CD4-positive, alpha-beta T cell (primary cell): ENCODE data around the gene KLRG1. TPM values are rescaled to one million over a fixed set of nuclear protein-coding genes. Genes with fewer than 3 reads are reported as not detected.

Source experiments
- ATAC-seq: fragments of 200-7000 bp; cut with Tn5 transposase; one replicate; pipeline ENCODE4 v1.10.0; 2022; ENCODE audit warnings: mild to moderate bottlenecking; ENCODE audit not compliant: poor library complexity
- CTCF ChIA-PET: fragments of 350-600 bp; sonication (Branson Sonifier 250); formaldehyde crosslinking; loops from one replicate; lab custom pipeline; 2021; ENCODE audit warnings: antibody characterized with exemption, inconsistent platforms; lab: Charles Lee
- POLR2A ChIA-PET: fragments of 350-600 bp; sonication (Branson Sonifier 250); formaldehyde crosslinking; loops from one replicate; lab custom pipeline; 2021; ENCODE audit warnings: antibody characterized with exemption, inconsistent platforms; lab: Charles Lee
- DNase-seq, 14 experiments: peaks; one replicate each; pipeline ENCODE4 v3.0.0-alpha.2; 2013 to 2020; ENCODE audit warnings: mixed read lengths in 2 of 14
- H3K27ac ChIP-seq, 2 donors: one replicate each; pipeline versions ENCODE4 v1.5.1 to v1.7.0; 2013; ENCODE audit warnings: low read length in 2 of 2, low read depth in 1 of 2, mild to moderate bottlenecking in 1 of 2
- H3K27me3 ChIP-seq, 2 experiments: 1 replicate in 1 of 2; 2 replicates in 1 of 2; pipeline versions ENCODE4 v1.6.1 to v1.7.0; 2013; ENCODE audit warnings: low read length in 2 of 2, control low read depth in 1 of 2, mild to moderate bottlenecking in 1 of 2, moderate library complexity in 1 of 2; ENCODE audit not compliant: insufficient read depth in 2 of 2, control insufficient read depth in 1 of 2
- H3K36me3 ChIP-seq: one replicate; pipeline ENCODE4 v1.6.1; 2013; ENCODE audit warnings: low read length, control low read depth; ENCODE audit not compliant: insufficient read depth
- H3K4me1 ChIP-seq: one replicate; pipeline ENCODE4 v1.6.1; 2013; ENCODE audit warnings: low read length, control low read depth; ENCODE audit not compliant: insufficient read depth
- H3K4me3 ChIP-seq: one replicate; pipeline ENCODE4 v1.5.1; 2013; ENCODE audit warnings: mild to moderate bottlenecking, low read length, moderate library complexity
- H3K9me3 ChIP-seq, 2 experiments: 1 replicate in 1 of 2; 2 replicates in 1 of 2; pipeline versions ENCODE4 v1.6.1 to v1.7.0; 2013; ENCODE audit warnings: low read length in 2 of 2, mild to moderate bottlenecking in 2 of 2, control low read depth in 1 of 2, moderate library complexity in 1 of 2; ENCODE audit not compliant: control insufficient read depth in 1 of 2, insufficient read depth in 1 of 2
- H3K27ac Mint-ChIP-seq: one replicate; pipeline ENCODE4 v1.8.0; 2020; ENCODE audit warnings: mixed read lengths
- H3K27me3 Mint-ChIP-seq: one replicate; pipeline ENCODE4 v1.8.0; 2021; ENCODE audit warnings: mixed read lengths
- H3K36me3 Mint-ChIP-seq: one replicate; pipeline ENCODE4 v1.8.0; 2021; ENCODE audit warnings: low read depth, mixed read lengths
- H3K4me1 Mint-ChIP-seq: one replicate; pipeline ENCODE4 v1.8.0; 2021; ENCODE audit warnings: low read depth, mixed read lengths
- H3K4me3 Mint-ChIP-seq: one replicate; pipeline ENCODE4 v1.8.0; 2020; ENCODE audit warnings: mild to moderate bottlenecking, mixed read lengths
- H3K9me3 Mint-ChIP-seq: one replicate; pipeline ENCODE4 v1.8.0; 2020; ENCODE audit warnings: mixed read lengths
- intact Hi-C, 2 experiments: fragments of 100-400 bp; cut with DNase I in 1 of 2; cut with micrococcal nuclease in 1 of 2; formaldehyde crosslinking; loops; one replicate each; pipeline versions ENCODE4 v1.15.1 to v1.9.0; 2023 to 2025; cut with DNase I, micrococcal nuclease
- total RNA-seq, 174 experiments: library from RNA in 2 of 174; stranded (reverse) in 2 of 174; gene quantifications; one replicate each; pipeline ENCODE4 v1.2.3 and lab custom pipeline; 2021 to 2026
- TF ChIP-seq, protein P1 (sequence below): fragments of 200-600 bp; IDR thresholded peaks from one replicate; pipeline ENCODE4 v1.8.0; 2022; ENCODE audit warnings: antibody characterized with exemption, mild to moderate bottlenecking

Gene KLRG1
- total RNA-seq, 2 experiments from 2014 or later = 8.4 to 10.5 TPM

DNA sequence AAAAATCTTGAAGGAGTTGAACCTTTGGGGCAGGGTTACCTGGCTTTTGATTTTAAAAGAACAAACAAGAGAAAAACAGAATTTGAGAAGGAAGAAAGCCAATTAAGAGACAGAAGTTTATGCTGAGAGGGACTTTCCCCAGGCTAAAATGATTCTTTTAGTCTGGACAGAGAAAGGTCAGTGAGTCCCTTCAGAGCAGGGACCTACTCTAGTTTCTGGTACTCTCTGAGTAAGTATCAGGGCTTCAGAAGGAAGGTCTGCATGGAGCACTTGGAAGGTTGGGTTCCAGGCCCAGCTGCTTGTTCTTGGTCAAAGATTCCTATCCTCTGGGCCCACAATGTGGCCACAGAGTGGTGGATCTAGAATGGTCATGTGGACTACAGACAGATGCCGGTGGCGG lies 59.6 kb downstream of the KLRG1 start:
- Histone ChIP-seq H3K9me3 (no peaks in the 10 kb centered on the region), H3K27ac (no peak overlapping the region), H3K4me1 (peaks cover 9% of the 10 kb centered on the region), H3K4me3 (no peak overlapping the region), H3K36me3 (peaks cover 27% of the 10 kb centered on the region), H3K27me3 (no peaks in the 10 kb centered on the region)
- no peak for ATAC-seq
- CTCF ChIA-PET = interaction anchor here (1.2 to 5.7 kb wide), 14 partner anchors 9 to 505 kb away, joined by 3 to 75 read pairs (median 7); partner anchors contain the start of gene M6PR
- no peaks in the 10 kb centered on the region for H3K27me3 Mint-ChIP-seq
- DNase-seq = no peak
- POLR2A ChIA-PET = interaction anchor here (0.6 to 2.8 kb wide), 6 partner anchors 15 to 505 kb away, joined by 3 to 52 read pairs (median 5); partner anchors contain the start of gene M6PR
- no peak overlapping the region for H3K27ac Mint-ChIP-seq
- peaks cover 27% of the 10 kb centered on the region for H3K4me1 Mint-ChIP-seq
- H3K9me3 Mint-ChIP-seq = no peaks in the 10 kb centered on the region
- intact Hi-C loops = loop anchor here (1.0 to 5.0 kb wide), 8 partner anchors 10 to 505 kb away; partner anchors contain the start of gene RIMKLB (in 1 of the 2)
- H3K36me3 Mint-ChIP-seq = no peaks in the 10 kb centered on the region
- TF ChIP-seq, protein P1, sequence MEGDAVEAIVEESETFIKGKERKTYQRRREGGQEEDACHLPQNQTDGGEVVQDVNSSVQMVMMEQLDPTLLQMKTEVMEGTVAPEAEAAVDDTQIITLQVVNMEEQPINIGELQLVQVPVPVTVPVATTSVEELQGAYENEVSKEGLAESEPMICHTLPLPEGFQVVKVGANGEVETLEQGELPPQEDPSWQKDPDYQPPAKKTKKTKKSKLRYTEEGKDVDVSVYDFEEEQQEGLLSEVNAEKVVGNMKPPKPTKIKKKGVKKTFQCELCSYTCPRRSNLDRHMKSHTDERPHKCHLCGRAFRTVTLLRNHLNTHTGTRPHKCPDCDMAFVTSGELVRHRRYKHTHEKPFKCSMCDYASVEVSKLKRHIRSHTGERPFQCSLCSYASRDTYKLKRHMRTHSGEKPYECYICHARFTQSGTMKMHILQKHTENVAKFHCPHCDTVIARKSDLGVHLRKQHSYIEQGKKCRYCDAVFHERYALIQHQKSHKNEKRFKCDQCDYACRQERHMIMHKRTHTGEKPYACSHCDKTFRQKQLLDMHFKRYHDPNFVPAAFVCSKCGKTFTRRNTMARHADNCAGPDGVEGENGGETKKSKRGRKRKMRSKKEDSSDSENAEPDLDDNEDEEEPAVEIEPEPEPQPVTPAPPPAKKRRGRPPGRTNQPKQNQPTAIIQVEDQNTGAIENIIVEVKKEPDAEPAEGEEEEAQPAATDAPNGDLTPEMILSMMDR = no peak
- H3K4me3 Mint-ChIP-seq = no peak overlapping the region

DNA sequence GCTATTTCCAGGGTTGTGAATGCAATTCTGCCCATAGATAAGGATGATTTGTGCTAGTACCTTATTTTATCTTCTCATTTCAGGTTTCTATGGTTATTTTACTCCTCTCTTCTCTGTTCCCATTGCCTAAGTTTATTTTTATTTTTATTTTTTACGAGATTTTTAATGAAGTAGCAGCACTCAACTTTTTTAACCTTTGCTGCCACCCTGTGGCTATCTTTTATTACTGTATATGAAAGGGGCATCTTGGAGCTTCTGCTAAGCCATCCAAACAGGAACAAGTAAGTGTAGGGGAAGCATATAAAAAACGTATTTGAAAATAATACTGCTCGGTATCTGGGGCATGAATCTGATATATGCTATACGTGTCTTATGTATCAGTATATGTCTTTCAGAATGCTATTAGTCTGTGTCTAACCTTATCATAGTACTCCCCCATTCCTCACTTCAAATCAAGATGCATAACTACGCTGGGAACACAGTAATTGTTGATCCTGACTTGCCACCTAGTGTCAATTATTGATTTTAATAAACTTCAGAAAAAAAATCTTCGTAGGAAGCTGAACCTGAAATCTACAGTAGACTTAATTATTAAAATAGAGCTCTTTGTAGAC lies 60.3 kb downstream of the KLRG1 start:
- Histone ChIP-seq H3K27me3 (no peaks in the 10 kb centered on the region), H3K36me3 (peaks cover 26% of the 10 kb centered on the region), H3K27ac (no peak overlapping the region), H3K4me3 (no peak overlapping the region), H3K4me1 (peaks cover 9% of the 10 kb centered on the region), H3K9me3 (no peaks in the 10 kb centered on the region)
- no peaks in the 10 kb centered on the region for H3K27me3 Mint-ChIP-seq
- ChIA-PET POLR2A (interaction anchor here (0.6 to 2.8 kb wide), 6 partner anchors 15 to 506 kb away, joined by 3 to 52 read pairs (median 5); partner anchors contain the start of gene M6PR), CTCF (interaction anchor here (0.5 to 5.7 kb wide), 24 partner anchors 8 to 505 kb away, joined by 3 to 75 read pairs (median 6); partner anchors contain the start of gene M6PR)
- intact Hi-C loops = loop anchor here (1.0 to 5.0 kb wide), 8 partner anchors 10 to 505 kb away; partner anchors contain the start of gene RIMKLB (in 1 of the 2)
- H3K36me3 Mint-ChIP-seq = no peaks in the 10 kb centered on the region
- H3K27ac Mint-ChIP-seq = peak overlapping the region; percentile 15
- ATAC-seq (peak; percentile 85), DNase-seq (peak in 4 of 14 experiments; percentile 60 to 79 (median 74))
- H3K4me3 Mint-ChIP-seq = no peak overlapping the region
- TF ChIP-seq, protein P1 = peak; percentile 74
- peaks cover 27% of the 10 kb centered on the region for H3K4me1 Mint-ChIP-seq
- H3K9me3 Mint-ChIP-seq = no peaks in the 10 kb centered on the region

DNA sequence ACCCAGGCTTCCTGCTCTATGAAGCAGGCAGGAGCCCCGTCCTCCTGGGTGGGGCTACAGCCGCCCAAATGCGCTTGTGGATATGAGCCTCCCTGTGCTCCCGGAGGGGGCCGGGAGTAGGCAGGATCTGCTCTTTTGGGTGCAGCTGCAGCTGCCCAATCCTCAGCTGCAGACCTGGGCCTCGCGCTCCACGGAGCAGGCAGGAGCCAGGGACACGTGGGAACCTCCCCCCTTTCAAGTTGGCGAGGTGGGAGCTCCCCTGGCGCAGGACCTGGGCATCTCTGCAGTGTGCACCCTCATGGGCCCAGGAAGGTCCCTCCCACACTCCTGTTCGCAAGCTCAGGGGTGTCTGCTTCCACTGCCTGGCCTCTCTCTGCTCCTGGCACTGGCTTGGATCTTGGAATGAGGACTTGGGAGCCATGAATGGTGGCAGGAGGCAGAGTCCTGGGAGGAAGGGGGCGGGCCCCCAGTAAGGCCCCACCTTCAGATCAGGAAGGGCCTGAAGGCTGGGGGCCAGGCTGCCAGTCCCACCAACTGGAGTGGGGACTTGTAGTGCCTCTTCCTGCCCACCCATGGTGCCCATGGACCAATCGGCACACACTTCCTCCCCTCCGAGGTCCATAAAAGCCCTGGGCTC lies 61.3 kb downstream of the KLRG1 start:
- Mint-ChIP-seq H3K36me3 (no peaks in the 10 kb centered on the region), H3K4me3 (no peak overlapping the region), H3K9me3 (no peaks in the 10 kb centered on the region), H3K27me3 (no peaks in the 10 kb centered on the region), H3K4me1 (peaks cover 24% of the 10 kb centered on the region), H3K27ac (no peak overlapping the region)
- peak in 1 of 14 experiments; percentile 19 for DNase-seq
- Histone ChIP-seq H3K36me3 (peaks cover 19% of the 10 kb centered on the region), H3K27ac (no peak overlapping the region), H3K9me3 (no peaks in the 10 kb centered on the region), H3K4me3 (no peak overlapping the region), H3K27me3 (no peaks in the 10 kb centered on the region), H3K4me1 (peaks cover 9% of the 10 kb centered on the region)
- CTCF ChIA-PET = interaction anchor here (0.9 to 5.7 kb wide), 14 partner anchors 7 to 393 kb away, joined by 3 to 75 read pairs (median 6); partner anchors contain the start of gene M6PR
- POLR2A ChIA-PET = interaction anchor here (1.6 to 2.8 kb wide), 2 partner anchors 100 to 160 kb away, joined by 9 to 52 read pairs; partner anchors contain the start of gene M6PR
- no peak for ATAC-seq
- TF ChIP-seq, protein P1 = no peak
- intact Hi-C loops = no loop called here
